Erythroblast (primary cell): ENCODE results near the gene TSFM.

Source experiments
- DNase-seq, 2 experiments: peaks; one replicate each; lab custom pipeline; 2025; lab: John Stamatoyannopoulos, UW
- GATA1 ChIP-seq: IDR thresholded peaks from 2 replicates; pipeline ENCODE4 v1.6.1; 2011; ENCODE audit warnings: low read depth, mild to moderate bottlenecking, control low read depth, low read length, moderate library complexity
- POLR2A ChIP-seq: IDR thresholded peaks from 2 replicates; pipeline ENCODE4 v1.6.1; 2011; ENCODE audit warnings: mild to moderate bottlenecking, low read length

TSFM gene

DNA sequence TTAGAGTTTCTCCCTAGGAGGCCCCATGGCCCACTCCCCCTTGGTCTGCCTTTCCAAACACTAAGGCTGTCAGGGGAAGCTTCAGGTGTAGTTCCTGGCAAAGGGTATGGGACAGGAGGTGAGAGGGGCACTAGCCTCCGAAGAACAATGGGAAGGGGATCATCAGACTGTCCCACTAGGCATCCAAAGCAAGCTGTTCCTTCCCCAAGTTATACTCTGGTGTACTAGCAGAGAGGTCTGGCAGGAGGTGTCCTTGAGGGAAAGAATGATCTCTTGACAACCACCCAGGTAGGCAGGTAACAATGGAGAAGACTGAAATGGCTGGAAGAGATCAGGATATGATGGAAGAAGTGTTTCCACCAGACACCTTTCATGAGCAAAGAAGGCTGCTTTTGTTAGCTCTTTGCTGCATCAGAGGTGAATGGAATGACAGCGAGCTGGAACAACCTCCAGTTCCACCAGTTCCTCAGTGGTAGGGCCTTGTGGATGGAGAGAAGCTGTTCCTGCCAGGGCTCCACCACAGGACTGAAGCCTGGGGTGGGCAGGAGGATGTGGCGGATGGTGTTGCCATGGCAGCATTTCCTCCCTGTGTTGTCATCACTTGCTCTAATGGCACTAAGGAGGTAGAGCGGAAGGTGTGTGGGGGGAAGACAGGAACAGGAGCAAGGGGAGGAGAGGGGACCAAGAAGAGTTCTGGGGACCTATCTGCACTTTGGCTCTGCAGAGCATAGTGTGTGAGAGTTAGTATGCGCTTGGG is 41.8 kb upstream of the TSFM start:
- DNase-seq, result no peak
- TF ChIP-seq POLR2A, result no peak
- no peak for TF ChIP-seq GATA1

DNA sequence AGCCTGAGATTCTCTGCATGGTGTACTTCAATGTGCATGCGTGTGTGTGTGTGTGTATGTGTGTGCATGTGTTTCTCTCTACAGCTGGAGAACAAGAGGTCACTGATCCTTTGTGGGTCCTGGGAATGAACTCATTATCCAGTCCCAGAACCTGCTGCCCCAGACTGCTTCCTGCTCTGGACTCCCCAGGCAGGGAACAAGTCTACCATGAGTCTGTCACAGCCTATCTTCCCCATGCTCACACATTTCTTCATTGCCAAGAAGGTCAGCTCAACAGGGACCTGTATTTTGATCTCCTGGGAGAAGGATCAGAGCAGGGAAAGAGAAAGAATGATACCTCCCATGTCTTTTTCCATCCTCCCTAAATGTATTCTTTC is 41.2 kb upstream of the TSFM start:
- TF ChIP-seq POLR2A, result no peak
- TF ChIP-seq GATA1, result no peak
- no peak for DNase-seq

DNA sequence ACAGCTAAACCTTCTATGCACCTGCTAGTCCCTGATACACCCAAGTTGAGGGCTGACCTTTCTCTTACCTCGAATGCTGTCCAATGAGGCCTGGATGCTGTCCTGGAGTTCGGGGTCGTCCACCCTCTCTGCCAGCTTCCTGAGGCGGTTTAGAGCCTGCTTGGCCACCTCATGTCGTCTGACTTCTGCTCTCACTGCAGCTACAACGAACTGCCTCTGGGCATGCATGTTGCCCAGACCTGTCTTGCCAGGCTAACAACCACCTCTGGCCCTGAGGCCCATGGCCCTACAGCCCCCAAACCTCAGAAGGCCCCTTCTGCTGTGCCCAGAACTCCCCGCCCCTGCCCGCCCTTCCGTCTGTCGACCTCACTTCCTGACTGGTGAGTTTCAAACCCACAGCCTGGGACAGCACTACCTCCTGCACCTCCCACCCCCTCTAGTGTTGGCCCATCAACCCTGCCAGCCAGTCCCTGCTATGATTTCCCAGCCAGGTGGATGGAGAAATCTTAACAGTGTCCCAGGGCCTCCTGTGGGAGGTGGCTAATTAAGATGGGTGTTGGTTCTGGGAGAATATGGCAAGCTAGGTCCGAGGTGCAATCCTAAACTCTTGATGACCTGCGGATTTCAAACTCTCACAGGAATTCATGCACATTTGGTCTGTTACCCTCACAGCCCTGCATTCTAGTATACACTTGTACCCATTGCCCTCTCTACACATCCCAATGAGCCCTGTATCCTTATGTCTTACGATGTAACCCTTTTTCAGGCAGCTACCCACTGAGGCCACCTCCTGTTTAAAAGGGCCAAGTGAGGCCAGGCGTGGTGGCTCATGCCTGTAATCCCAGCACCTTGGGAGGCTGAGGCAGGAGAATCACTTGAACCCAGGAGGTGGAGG is 40.5 kb upstream of the TSFM start:
- peak; percentile 27 to 31 for DNase-seq
- TF ChIP-seq POLR2A (no peak), GATA1 (no peak)

GRCh38 chr12:57743769-57744168 is 38.8 kb upstream of the TSFM start:
- no peak for DNase-seq
- TF ChIP-seq GATA1, result no peak

DNA sequence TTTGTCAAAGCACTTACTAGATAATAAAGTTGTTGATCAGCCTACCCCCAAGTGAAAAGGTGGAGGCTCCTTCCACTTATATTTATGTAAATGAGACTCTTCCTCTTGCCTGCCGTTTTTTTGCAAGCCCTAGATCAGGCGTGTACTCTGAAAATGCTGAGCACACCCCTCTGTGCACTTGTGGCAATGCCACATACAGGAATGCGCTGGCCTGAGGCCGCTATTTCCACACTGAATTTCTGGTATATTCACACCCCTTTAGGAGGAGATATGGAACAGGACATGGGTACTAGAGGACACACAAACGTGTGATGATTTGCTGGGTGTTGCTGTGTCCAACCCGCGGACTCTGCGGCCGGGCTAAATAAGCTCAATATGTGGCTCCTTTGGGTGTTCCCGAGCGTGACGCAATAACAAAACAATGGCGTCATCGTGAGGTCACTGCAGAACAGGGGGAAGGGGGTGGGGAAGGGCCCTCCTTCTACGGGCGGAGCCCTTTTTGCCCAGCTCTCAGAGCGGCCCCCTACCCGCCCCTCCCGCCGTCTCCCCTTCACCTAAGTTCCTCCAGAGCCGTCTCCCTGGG is 38.3 kb upstream of the TSFM start:
- DNase-seq, result peak; percentile 91 to 93
- TF ChIP-seq POLR2A (no peak), GATA1 (no peak)

DNA sequence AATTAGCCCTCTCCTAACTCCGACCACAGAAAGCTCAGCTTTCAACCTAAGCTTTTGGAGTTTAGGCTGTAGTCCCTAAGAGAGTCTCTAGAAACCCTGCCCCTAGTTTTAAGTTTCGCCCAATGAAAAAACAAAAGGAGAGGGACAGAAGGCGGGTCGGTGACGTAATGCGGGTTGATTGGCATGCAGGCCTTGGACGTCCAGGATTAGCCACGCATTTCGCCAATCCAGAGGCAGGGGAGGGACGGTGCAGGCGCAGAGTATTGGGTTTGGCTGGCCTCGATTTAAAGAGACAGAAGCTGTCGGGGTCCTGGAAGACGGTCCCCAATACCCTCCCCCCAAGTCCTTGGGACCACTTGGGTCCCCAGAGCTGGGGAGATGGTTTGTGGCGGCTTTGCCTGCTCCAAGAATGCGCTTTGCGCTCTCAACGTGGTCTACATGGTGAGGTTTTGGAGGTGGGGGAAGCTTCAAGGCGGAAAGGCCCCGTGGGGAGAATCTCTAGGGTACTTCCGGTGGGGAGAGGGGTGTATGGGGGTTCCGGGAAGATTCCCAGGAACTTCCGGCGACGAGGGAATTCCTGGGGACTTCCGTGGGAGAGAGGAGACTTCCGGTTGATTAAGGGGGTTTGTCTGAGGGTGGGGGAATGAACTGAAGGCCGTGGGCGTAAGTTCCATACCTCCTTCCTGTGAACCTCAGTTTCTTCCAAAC is 37.7 kb upstream of the TSFM start, which contains the start of gene TSPAN31:
TSS of gene TSPAN31 (plus strand) at position 263 of the 708 bp plus-strand sequence. CDS start at position 379, 116 bp downstream.
- peak; percentile 97 to 98 for DNase-seq
- TF ChIP-seq GATA1 (no peak), POLR2A (peak; percentile 73)

DNA sequence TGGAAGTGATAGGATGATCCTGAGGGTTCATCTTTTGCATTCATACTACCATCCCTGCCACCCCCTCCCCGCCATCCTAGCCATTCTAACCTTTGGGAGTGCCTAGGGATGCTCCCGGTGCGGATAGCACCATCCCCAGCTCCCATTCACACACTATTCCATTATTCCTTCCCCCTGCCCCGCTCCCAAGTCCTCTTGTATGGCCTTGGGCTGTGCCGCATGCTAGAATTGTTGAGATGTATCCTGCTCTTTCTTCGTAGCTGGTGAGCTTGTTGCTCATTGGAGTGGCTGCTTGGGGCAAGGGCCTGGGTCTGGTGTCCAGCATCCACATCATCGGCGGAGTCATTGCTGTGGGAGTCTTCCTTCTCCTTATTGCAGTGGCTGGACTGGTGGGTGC is 37.1 kb upstream of the TSFM start:
- DNase-seq, result no peak
- no peak for TF ChIP-seq GATA1
- TF ChIP-seq POLR2A, result peak; percentile 73

DNA sequence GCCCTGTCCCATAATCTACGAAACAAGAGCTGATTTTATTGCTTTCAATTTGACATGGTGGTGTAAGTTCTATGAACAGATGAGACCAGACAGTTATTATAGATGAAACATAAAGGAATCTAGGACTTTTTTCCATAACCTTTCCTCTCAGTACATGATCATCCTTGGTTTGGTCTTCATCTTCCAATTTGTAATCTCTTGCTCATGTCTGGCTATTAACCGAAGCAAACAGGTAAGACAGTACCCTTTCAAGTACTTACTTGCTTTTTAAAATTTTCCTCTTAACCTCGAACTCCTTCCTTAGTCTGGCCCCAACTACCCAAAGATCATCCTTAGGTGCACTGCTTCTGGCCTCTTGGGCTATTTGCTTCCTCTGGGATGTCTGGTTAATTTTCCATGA is 36.6 kb upstream of the TSFM start:
- TF ChIP-seq GATA1 (no peak), POLR2A (no peak)
- no peak for DNase-seq

DNA sequence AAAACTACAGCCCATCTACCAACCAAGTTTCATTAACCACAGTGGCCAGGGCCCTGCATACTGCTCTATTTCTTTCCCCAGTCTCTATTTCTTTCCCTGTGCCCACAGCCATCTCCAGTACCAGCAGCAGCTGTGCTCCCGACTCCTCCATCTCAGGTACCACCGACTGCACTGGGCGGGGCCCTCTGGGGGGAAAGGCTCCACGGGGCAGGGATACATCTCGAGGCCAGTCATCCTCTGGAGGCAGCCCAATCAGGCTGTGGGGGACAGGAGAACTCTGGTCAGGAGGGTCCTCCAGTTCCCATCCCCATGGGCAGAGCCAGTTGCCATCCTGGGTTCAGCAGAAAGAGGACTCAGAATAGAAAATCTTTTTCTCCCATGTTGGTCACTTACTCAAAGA is 33.5 kb upstream of the TSFM start:
- no peak for DNase-seq
- TF ChIP-seq POLR2A (no peak), GATA1 (no peak)

GRCh38 chr12:57750561-57751431 is 31.8 kb upstream of the TSFM start:
- DNase-seq, result no peak
- TF ChIP-seq GATA1, result no peak
- no peak for TF ChIP-seq POLR2A

DNA sequence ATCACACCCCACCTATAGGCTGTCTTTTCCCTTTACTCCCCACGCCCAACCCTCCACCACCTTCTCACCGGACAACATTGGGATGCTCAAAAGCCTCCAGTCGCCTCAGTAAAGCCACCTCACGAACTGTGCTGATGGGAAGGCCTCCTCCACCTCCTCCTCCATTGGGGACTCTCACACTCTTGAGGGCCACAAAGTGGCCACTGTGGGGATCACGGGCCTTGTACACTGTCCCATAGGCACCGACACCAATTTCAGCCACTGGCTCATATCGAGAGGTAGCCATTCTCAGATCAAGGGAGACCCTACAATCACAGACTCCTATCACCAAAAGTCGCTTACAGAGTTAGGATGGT is 31.2 kb upstream of the TSFM start:
- TF ChIP-seq POLR2A (no peak), GATA1 (no peak)
- no peak for DNase-seq

DNA sequence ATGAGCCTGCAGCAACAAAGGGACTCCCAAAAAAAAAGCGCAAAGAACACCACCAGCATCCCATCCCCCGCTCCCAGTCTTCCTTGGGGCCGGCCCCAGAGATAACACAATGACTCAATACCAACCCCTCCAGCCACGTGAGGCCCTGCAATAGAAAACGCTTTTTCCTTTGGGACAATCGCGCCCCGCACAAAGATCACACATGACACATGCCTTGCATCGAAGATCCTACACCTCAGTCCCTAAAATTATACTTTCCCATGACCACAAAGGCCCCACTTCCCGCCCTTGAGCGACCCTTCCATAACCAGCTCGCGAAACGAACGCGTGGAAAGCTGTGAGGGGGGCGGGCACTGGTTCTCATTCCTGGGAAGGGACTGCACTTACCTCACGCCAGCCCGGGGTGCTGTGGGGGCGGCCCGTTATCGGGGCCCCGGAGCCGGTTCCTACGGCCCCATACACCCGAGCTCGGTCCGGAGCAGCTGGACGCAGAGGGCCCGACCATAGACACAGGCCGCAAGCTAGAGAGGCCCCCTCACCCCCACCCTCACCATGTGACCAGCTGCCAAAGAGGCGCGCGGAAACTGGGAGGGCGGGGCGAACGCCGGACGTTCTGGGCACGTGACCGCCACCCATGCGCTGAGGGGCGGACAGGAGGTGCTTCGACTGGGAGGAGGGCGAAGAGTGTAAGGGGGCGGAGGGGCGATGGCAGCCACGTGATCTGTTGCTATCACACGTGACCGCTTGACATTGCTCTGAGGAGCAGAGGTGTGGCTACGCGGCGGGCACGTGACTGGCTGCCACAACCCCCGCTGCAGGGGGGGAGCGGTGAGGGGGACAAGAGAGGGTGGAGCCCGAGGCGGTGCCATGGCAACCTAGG is 30.6 kb upstream of the TSFM start, which contains the start of gene CDK4:
TSS of gene CDK4 (minus strand) at position 523 of the 880 bp plus-strand sequence. CDS start 593 bp downstream, outside the sequence.
- peak; percentile 100 for DNase-seq
- no peak for TF ChIP-seq GATA1
- TF ChIP-seq POLR2A, result peak; percentile 88
